WI38 (cell line): ENCODE measurements around the gene ASNSD1.
"Not testable (repeated sequence)": the region's sequence is repeated elsewhere in the genome, so short reads cannot be mapped to it uniquely, and the experiment has no call there.

Source experiments
- H3K4me3 ChIP-seq: 2 replicates; pipeline ENCODE4 v1.5.1; 2011; ENCODE audit warnings: low read depth, mild to moderate bottlenecking, control low read depth, low read length
- CTCF ChIP-seq: IDR thresholded peaks from 2 replicates; pipeline ENCODE4 v1.5.1; 2012; ENCODE audit warnings: low read depth, mild to moderate bottlenecking, control low read depth, low read length

Gene ASNSD1

DNA sequence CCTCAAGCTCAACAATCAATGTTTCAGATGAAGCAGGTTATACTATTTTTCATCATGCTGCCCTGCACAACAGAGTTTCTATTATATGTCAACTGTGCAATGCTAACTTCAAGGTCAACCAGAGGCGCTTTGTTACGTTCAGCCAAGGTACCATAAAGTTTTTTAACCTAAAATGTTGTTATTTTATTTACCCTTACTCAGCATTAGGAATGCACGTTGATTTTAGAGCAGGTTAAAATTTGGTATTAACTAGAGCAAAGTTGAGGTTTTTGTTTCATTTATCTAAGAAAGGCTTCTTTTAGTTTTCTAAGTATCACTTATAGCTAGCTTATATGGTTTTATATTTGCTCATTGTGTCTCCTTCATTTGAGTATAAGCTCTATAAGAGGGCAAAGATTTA is 35.0 kb downstream of the ASNSD1 start:
- no peak for TF ChIP-seq CTCF

GRCh38 chr2:189698020-189698887 is 37.0 kb downstream of the ASNSD1 start:
- TF ChIP-seq CTCF: 0 out of 2 replicates have a peak, but pooled peaks have one; percentile 15
- H3K4me3 ChIP-seq: no peak overlapping the region

More for the DNA sequence above, 35.0 kb downstream of the ASNSD1 start:
- no peak overlapping the region for H3K4me3 ChIP-seq

DNA sequence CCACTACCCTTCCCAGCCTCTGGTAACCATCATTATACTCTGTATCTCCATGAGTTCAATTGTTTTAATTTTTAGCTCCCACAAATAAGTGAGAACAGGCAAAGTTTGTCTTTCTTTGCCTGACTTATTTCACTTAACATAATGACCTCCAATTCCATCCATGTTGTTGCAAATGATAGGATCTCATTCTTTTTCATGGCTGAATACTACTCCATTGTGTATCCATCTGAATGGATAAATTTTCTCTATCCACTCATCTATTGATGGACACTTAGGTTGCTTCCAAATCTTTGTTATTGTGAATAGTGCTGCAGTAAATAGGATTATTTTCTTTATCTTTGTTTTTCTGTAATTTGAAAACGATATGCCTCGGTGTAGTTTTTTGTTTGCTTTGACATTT is 39.4 kb downstream of the ASNSD1 start:
- TF ChIP-seq CTCF: no peak
- no peak overlapping the region for H3K4me3 ChIP-seq

DNA sequence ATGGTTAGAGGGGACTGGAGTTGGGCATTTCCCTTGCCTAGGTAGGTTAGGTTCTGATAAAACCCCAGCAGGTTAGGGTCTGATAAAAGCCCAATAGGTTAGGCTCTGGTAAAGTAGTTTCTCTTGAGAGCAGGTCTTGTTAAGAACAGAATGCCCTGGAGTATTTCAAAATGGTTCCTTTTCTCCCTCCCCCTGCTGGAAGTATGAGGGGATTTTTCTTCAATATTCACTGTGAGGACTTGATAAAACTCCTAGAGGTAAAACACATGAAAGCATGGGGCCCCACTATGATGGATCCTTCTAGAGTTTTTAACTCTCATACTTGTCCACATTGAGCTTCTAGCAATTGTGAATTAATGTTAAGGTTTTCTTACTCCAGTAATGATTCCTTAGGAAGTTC is 40.8 kb downstream of the ASNSD1 start:
- no peak overlapping the region for H3K4me3 ChIP-seq
- TF ChIP-seq CTCF: peak; percentile 15; the same call in 1 of the 2 replicates

GRCh38 chr2:189709501-189710221 is 48.4 kb downstream of the ASNSD1 start:
- no peak overlapping the region for H3K4me3 ChIP-seq
- no peak for TF ChIP-seq CTCF

DNA sequence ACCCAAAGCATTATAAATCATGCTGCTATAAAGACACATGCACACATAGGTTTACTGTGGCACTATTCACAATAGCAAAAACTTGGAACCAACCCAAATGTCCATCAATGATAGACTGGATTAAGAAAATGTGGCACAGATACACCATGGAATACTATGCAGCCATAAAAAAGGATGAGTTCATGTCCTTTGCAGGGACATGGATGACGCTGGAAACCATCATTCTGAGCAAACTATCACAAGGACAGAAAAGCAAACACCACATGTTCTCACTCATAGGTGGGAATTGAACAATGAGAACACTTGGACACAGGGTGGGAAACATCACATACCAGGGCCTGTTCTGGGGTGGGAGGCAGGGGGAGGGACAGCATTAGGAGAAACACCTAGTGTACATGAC is 56.3 kb downstream of the ASNSD1 start:
- H3K4me3 ChIP-seq: not testable (repeated sequence)

DNA sequence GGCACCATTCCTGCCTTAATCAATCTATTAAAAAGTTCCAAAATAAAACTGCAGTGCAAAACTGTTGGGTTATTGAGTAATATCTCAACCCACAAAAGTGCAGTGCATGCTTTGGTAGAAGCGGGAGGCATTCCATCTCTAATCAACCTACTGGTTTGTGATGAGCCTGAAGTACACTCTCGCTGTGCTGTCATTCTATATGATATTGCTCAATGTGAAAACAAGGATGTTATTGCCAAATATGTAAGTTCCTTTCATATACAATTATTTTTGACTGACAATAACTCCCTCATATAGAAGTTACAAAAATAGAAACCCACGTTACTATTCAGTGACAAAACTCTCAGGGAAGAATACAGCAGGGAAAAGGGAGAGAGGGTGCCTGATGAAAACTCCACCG is 58.3 kb downstream of the ASNSD1 start:
- TF ChIP-seq CTCF: no peak
- no peak overlapping the region for H3K4me3 ChIP-seq
